HUES64 (cell line): ENCODE data around the gene RCOR1.
"Not testable (repeated sequence)": the region's sequence is repeated elsewhere in the genome, so short reads cannot be mapped to it uniquely, and the experiment has no call there.

Experiments used
- H3K27ac ChIP-seq: 2 replicates; pipeline ENCODE4 v1.7.0; 2013; ENCODE audit warnings: low read depth, low read length, inconsistent platforms
- H3K27me3 ChIP-seq: 2 replicates; pipeline ENCODE4 v1.6.1; 2013; ENCODE audit warnings: mild to moderate bottlenecking, low read length; ENCODE audit not compliant: insufficient read depth
- H3K36me3 ChIP-seq: 2 replicates; pipeline ENCODE4 v1.6.1; 2013; ENCODE audit warnings: mild to moderate bottlenecking, low read length; ENCODE audit not compliant: insufficient read depth
- H3K4me1 ChIP-seq: 2 replicates; pipeline ENCODE4 v1.6.1; 2013; ENCODE audit warnings: mild to moderate bottlenecking, low read length, moderate library complexity; ENCODE audit not compliant: insufficient read depth
- H3K4me3 ChIP-seq: 2 replicates; pipeline ENCODE4 v1.5.1; 2013; ENCODE audit warnings: mild to moderate bottlenecking, low read length, moderate library complexity
- H3K9ac ChIP-seq: 2 replicates; pipeline ENCODE4 v1.6.1; 2013; ENCODE audit warnings: mild to moderate bottlenecking, low read depth, low read length
- H3K9me3 ChIP-seq: 2 replicates; pipeline ENCODE4 v1.6.1; 2013; ENCODE audit warnings: low read depth, low read length; ENCODE audit not compliant: insufficient read depth
- WGBS: fragments of 150-250, 120-280 bp; methylation state at CpG from one replicate; pipeline ENCODE4 v1.1.7; 2013; ENCODE audit warnings: missing lambda C conversion rate; 5-methylcytosine and 5-hydroxymethylcytosine counted together

RCOR1 gene

GRCh38 chr14:102573161-102573560, 19.3 kb upstream of the RCOR1 start:
- not testable (repeated sequence) for H3K4me3 ChIP-seq
- WGBS: 76% methylated on average over 8 of the region's 8 CpGs

GRCh38 chr14:102573591-102574046, 18.8 kb upstream of the RCOR1 start:
- no peak overlapping the region for H3K4me3 ChIP-seq
- no peak overlapping the region for H3K9ac ChIP-seq
- H3K9me3 ChIP-seq: no peaks in the 10 kb centered on the region
- WGBS: 52% methylated on average over 7 of the region's 8 CpGs
- H3K36me3 ChIP-seq: no peaks in the 10 kb centered on the region
- H3K27ac ChIP-seq: no peak overlapping the region
- H3K4me1 ChIP-seq: peaks cover 18% of the 10 kb centered on the region
- H3K27me3 ChIP-seq: no peaks in the 10 kb centered on the region

More at GRCh38 chr14:102573161-102573560, 19.3 kb upstream of the RCOR1 start:
- H3K27me3 ChIP-seq, H3K9me3 ChIP-seq, H3K9ac ChIP-seq, H3K36me3 ChIP-seq, H3K27ac ChIP-seq: not testable (repeated sequence)
- peaks cover 23% of the 10 kb centered on the region for H3K4me1 ChIP-seq

GRCh38 chr14:102574281-102575159, 17.9 kb upstream of the RCOR1 start:
- no peak overlapping the region for H3K4me3 ChIP-seq
- H3K9ac ChIP-seq: peak overlapping the region; percentile 45
- peaks cover 18% of the 10 kb centered on the region for H3K4me1 ChIP-seq
- H3K36me3 ChIP-seq: no peaks in the 10 kb centered on the region
- WGBS: 65% methylated on average over 19 of the region's 20 CpGs
- peak overlapping the region; percentile 48; the same call in 1 of the 2 replicates for H3K27ac ChIP-seq
- no peaks in the 10 kb centered on the region for H3K9me3 ChIP-seq
- H3K27me3 ChIP-seq: no peaks in the 10 kb centered on the region

GRCh38 chr14:102575160-102575845, 17.1 kb upstream of the RCOR1 start:
- Histone ChIP-seq H3K36me3 (no peaks in the 10 kb centered on the region), H3K9me3 (no peaks in the 10 kb centered on the region), H3K27ac (peak overlapping the region; percentile 48; the same call in 1 of the 2 replicates), H3K4me1 (peaks cover 18% of the 10 kb centered on the region), H3K27me3 (no peaks in the 10 kb centered on the region), H3K4me3 (no peak overlapping the region), H3K9ac (peak overlapping the region; percentile 45)
- 78% methylated on average over 14 of the region's 15 CpGs for WGBS

- not testable (repeated sequence) for H3K27ac ChIP-seq, H3K27me3 ChIP-seq, H3K4me3 ChIP-seq, H3K9ac ChIP-seq, H3K9me3 ChIP-seq, H3K36me3 ChIP-seq
- H3K4me1 ChIP-seq: peaks cover 19% of the 10 kb centered on the region
- 94% methylated on average over 8 of the region's 8 CpGs for WGBS
These were observed 16.5 kb upstream of the RCOR1 start for GRCh38 chr14:102575846-102576428.

- Histone ChIP-seq H3K4me1 (peaks cover 13% of the 10 kb centered on the region), H3K36me3 (no peaks in the 10 kb centered on the region), H3K27ac (no peak overlapping the region), H3K9ac (no peak overlapping the region), H3K27me3 (no peaks in the 10 kb centered on the region), H3K4me3 (no peak overlapping the region), H3K9me3 (no peaks in the 10 kb centered on the region)
- 85% methylated on average over 7 of the region's 7 CpGs for WGBS
These were observed 13.6 kb upstream of the RCOR1 start for GRCh38 chr14:102578821-102579220.

- no peaks in the 10 kb centered on the region for H3K36me3 ChIP-seq
- WGBS: 87% methylated on average over 19 of the region's 19 CpGs
- no peak overlapping the region for H3K9ac ChIP-seq
- H3K9me3 ChIP-seq: no peaks in the 10 kb centered on the region
- H3K4me1 ChIP-seq: peaks cover 9% of the 10 kb centered on the region
- H3K27me3 ChIP-seq: no peaks in the 10 kb centered on the region
- no peak overlapping the region for H3K4me3 ChIP-seq
- no peak overlapping the region for H3K27ac ChIP-seq
These were observed 12.5 kb upstream of the RCOR1 start for GRCh38 chr14:102579696-102580549.

- Histone ChIP-seq H3K27ac (no peak overlapping the region), H3K4me1 (peaks cover 12% of the 10 kb centered on the region), H3K9ac (no peak overlapping the region), H3K9me3 (no peaks in the 10 kb centered on the region), H3K4me3 (no peak overlapping the region), H3K27me3 (no peaks in the 10 kb centered on the region), H3K36me3 (no peaks in the 10 kb centered on the region)
- 89% methylated on average over 10 of the region's 10 CpGs for WGBS
These were observed 11.8 kb upstream of the RCOR1 start for GRCh38 chr14:102580550-102581110.

- WGBS: 94% methylated on average over 10 of the region's 10 CpGs
- H3K4me1 ChIP-seq: peaks cover 14% of the 10 kb centered on the region
- H3K27ac ChIP-seq: no peak overlapping the region
- H3K4me3 ChIP-seq: no peak overlapping the region
- H3K9ac ChIP-seq: no peak overlapping the region
- H3K9me3 ChIP-seq: no peaks in the 10 kb centered on the region
- no peaks in the 10 kb centered on the region for H3K27me3 ChIP-seq
- no peaks in the 10 kb centered on the region for H3K36me3 ChIP-seq
These were observed 11.3 kb upstream of the RCOR1 start for GRCh38 chr14:102581193-102581592.

GRCh38 chr14:102583726-102584125, 8.7 kb upstream of the RCOR1 start:
- no peak overlapping the region for H3K27ac ChIP-seq
- no peak overlapping the region for H3K9ac ChIP-seq
- H3K4me1 ChIP-seq: peaks cover 14% of the 10 kb centered on the region
- no peak overlapping the region for H3K4me3 ChIP-seq
- no peaks in the 10 kb centered on the region for H3K9me3 ChIP-seq
- H3K27me3 ChIP-seq: no peaks in the 10 kb centered on the region
- H3K36me3 ChIP-seq: no peaks in the 10 kb centered on the region
- 58% methylated on average over 6 of the region's 7 CpGs for WGBS
